Erythroblast (primary cell): ENCODE results near the gene CUL1.

ENCODE experiments used
- GATA1 ChIP-seq: IDR thresholded peaks from 2 replicates; pipeline ENCODE4 v1.6.1; 2011; ENCODE audit warnings: low read depth, mild to moderate bottlenecking, control low read depth, low read length, moderate library complexity
- POLR2A ChIP-seq: IDR thresholded peaks from 2 replicates; pipeline ENCODE4 v1.6.1; 2011; ENCODE audit warnings: mild to moderate bottlenecking, low read length

- no peak for TF ChIP-seq POLR2A
- TF ChIP-seq GATA1, result no peak
These were observed 74.6 kb downstream of the CUL1 start for GRCh38 chr7:148773334-148773733.
